ENCODE measurements around the gene RFTN1. TPM values are rescaled to one million over a fixed set of nuclear protein-coding genes. Genes with fewer than 3 reads are reported as not detected.

RFTN1 gene
- total and polyA plus RNA-seq, 2 experiments from 2014 or later: 3.3 to 7.2 TPM

GRCh38 chr3:16316396-16316795 lies 197.1 kb downstream of the RFTN1 start (continued):
- TF ChIP-seq, protein P1, sequence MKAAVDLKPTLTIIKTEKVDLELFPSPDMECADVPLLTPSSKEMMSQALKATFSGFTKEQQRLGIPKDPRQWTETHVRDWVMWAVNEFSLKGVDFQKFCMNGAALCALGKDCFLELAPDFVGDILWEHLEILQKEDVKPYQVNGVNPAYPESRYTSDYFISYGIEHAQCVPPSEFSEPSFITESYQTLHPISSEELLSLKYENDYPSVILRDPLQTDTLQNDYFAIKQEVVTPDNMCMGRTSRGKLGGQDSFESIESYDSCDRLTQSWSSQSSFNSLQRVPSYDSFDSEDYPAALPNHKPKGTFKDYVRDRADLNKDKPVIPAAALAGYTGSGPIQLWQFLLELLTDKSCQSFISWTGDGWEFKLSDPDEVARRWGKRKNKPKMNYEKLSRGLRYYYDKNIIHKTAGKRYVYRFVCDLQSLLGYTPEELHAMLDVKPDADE (IDR thresholded peaks at IDR 0.05): no peak

DNA sequence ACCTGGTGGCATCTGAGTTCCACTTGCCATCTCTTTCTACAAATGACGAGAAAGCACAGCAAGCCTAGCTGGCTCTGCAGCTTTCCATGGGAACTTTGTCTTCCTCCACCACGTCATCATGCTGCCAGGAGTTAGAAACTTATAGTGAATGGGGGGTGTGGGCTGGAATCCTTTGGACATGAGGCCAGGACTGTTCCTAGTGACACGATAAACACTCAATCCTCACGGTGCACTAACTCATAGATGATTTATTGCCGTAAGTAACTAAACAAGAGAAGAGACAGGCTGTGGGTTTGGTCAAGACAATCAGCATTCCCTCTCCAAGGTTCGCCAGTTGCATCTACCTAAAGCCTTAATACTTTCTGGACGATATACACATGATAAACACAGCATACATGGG lies 197.9 kb downstream of the RFTN1 start:
- H3K27ac Mint-ChIP-seq: no peak overlapping the region
- no peak overlapping the region for H3K4me3 Mint-ChIP-seq
- peaks cover 13% of the 10 kb centered on the region; the same call in 2 of the 3 replicates for H3K4me1 Mint-ChIP-seq
- no peak for TF ChIP-seq EZH2phosphoT487 (IDR thresholded peaks at IDR 0.05; ENCODE audit: unreplicated experiment)
- no peak for TF ChIP-seq ZNF331 (CRISPR knock-in tag; IDR thresholded peaks at IDR 0.05; ENCODE audit: low read depth)
- no peak for TF ChIP-seq CREB1 (CRISPR knock-in tag; IDR thresholded peaks at IDR 0.05; ENCODE audit: low read depth)
- no peak for TF ChIP-seq REST (IDR thresholded peaks at IDR 0.05; ENCODE audit: unreplicated experiment)
- ATAC-seq (no peak), DNase-seq (ENCODE audit: low spot score) (no peak)
- H3K27me3 ChIP-seq (ENCODE audit: insufficient read depth): no peaks in the 10 kb centered on the region
- no peaks in the 10 kb centered on the region for H3K9me2 ChIP-seq (ENCODE audit: insufficient read depth)
- H3F3A ChIP-seq (replicated peaks; ENCODE audit: low read depth): no peaks in the 10 kb centered on the region; the same call in 1 of the 2 replicates
- H3K36me3 ChIP-seq (ENCODE audit: insufficient read depth): no peaks in the 10 kb centered on the region
- no peak overlapping the region for H2AFZ ChIP-seq
- no peak overlapping the region for H3K4me3 ChIP-seq
- peaks cover 9% of the 10 kb centered on the region for H3K36me3 Mint-ChIP-seq (ENCODE audit: low read depth)
- H3K4me1 ChIP-seq (ENCODE audit: insufficient read depth): peaks cover 5% of the 10 kb centered on the region; the same call in 1 of the 2 replicates
- no peak overlapping the region for H3K4me2 ChIP-seq
- no peaks in the 10 kb centered on the region; the same call in 1 of the 2 replicates for H4K20me1 ChIP-seq (replicated peaks; ENCODE audit: insufficient read depth)
- H3K9me3 Mint-ChIP-seq: no peaks in the 10 kb centered on the region
- peaks cover 2% of the 10 kb centered on the region for H3K27me3 Mint-ChIP-seq (ENCODE audit: insufficient read depth, low read depth, poor library complexity)
- no peaks in the 10 kb centered on the region for H3K79me2 ChIP-seq (replicated peaks; ENCODE audit: insufficient read depth)
- H3K27ac ChIP-seq (ENCODE audit: low read depth): no peak overlapping the region

GRCh38 chr3:16313886-16314645 lies 199.4 kb downstream of the RFTN1 start:
- H3K27ac ChIP-seq (ENCODE audit: low read depth): no peak overlapping the region
- Mint-ChIP-seq H3K27me3 (ENCODE audit: insufficient read depth, low read depth, poor library complexity) (peaks cover 2% of the 10 kb centered on the region), H3K4me3 (no peak overlapping the region), H3K36me3 (ENCODE audit: low read depth) (no peaks in the 10 kb centered on the region; the same call in 2 of the 3 replicates), H3K4me1 (peaks cover 15% of the 10 kb centered on the region; the same call in 2 of the 3 replicates), H3K27ac (no peak overlapping the region), H3K9me3 (no peaks in the 10 kb centered on the region)
- no peaks in the 10 kb centered on the region for H3K36me3 ChIP-seq (ENCODE audit: insufficient read depth)
- no peak overlapping the region for H3K4me2 ChIP-seq
- H3K4me1 ChIP-seq (ENCODE audit: insufficient read depth): peaks cover 5% of the 10 kb centered on the region; the same call in 1 of the 2 replicates
- H3K27me3 ChIP-seq (ENCODE audit: insufficient read depth): no peaks in the 10 kb centered on the region
- no peak overlapping the region for H3K4me3 ChIP-seq
- no peak for DNase-seq (ENCODE audit: low spot score)
- no peaks in the 10 kb centered on the region; the same call in 1 of the 2 replicates for H3F3A ChIP-seq (replicated peaks; ENCODE audit: low read depth)
- H2AFZ ChIP-seq: no peak overlapping the region
- no peaks in the 10 kb centered on the region for H3K79me2 ChIP-seq (replicated peaks; ENCODE audit: insufficient read depth)
- no peaks in the 10 kb centered on the region for H3K9me2 ChIP-seq (ENCODE audit: insufficient read depth)
- H4K20me1 ChIP-seq (replicated peaks; ENCODE audit: insufficient read depth): no peaks in the 10 kb centered on the region; the same call in 1 of the 2 replicates
- ATAC-seq: no peak
- TF ChIP-seq ZNF114 (CRISPR knock-in tag; IDR thresholded peaks at IDR 0.05) (no peak), EZH2phosphoT487 (IDR thresholded peaks at IDR 0.05; ENCODE audit: unreplicated experiment) (no peak)
- TF ChIP-seq, protein P2, sequence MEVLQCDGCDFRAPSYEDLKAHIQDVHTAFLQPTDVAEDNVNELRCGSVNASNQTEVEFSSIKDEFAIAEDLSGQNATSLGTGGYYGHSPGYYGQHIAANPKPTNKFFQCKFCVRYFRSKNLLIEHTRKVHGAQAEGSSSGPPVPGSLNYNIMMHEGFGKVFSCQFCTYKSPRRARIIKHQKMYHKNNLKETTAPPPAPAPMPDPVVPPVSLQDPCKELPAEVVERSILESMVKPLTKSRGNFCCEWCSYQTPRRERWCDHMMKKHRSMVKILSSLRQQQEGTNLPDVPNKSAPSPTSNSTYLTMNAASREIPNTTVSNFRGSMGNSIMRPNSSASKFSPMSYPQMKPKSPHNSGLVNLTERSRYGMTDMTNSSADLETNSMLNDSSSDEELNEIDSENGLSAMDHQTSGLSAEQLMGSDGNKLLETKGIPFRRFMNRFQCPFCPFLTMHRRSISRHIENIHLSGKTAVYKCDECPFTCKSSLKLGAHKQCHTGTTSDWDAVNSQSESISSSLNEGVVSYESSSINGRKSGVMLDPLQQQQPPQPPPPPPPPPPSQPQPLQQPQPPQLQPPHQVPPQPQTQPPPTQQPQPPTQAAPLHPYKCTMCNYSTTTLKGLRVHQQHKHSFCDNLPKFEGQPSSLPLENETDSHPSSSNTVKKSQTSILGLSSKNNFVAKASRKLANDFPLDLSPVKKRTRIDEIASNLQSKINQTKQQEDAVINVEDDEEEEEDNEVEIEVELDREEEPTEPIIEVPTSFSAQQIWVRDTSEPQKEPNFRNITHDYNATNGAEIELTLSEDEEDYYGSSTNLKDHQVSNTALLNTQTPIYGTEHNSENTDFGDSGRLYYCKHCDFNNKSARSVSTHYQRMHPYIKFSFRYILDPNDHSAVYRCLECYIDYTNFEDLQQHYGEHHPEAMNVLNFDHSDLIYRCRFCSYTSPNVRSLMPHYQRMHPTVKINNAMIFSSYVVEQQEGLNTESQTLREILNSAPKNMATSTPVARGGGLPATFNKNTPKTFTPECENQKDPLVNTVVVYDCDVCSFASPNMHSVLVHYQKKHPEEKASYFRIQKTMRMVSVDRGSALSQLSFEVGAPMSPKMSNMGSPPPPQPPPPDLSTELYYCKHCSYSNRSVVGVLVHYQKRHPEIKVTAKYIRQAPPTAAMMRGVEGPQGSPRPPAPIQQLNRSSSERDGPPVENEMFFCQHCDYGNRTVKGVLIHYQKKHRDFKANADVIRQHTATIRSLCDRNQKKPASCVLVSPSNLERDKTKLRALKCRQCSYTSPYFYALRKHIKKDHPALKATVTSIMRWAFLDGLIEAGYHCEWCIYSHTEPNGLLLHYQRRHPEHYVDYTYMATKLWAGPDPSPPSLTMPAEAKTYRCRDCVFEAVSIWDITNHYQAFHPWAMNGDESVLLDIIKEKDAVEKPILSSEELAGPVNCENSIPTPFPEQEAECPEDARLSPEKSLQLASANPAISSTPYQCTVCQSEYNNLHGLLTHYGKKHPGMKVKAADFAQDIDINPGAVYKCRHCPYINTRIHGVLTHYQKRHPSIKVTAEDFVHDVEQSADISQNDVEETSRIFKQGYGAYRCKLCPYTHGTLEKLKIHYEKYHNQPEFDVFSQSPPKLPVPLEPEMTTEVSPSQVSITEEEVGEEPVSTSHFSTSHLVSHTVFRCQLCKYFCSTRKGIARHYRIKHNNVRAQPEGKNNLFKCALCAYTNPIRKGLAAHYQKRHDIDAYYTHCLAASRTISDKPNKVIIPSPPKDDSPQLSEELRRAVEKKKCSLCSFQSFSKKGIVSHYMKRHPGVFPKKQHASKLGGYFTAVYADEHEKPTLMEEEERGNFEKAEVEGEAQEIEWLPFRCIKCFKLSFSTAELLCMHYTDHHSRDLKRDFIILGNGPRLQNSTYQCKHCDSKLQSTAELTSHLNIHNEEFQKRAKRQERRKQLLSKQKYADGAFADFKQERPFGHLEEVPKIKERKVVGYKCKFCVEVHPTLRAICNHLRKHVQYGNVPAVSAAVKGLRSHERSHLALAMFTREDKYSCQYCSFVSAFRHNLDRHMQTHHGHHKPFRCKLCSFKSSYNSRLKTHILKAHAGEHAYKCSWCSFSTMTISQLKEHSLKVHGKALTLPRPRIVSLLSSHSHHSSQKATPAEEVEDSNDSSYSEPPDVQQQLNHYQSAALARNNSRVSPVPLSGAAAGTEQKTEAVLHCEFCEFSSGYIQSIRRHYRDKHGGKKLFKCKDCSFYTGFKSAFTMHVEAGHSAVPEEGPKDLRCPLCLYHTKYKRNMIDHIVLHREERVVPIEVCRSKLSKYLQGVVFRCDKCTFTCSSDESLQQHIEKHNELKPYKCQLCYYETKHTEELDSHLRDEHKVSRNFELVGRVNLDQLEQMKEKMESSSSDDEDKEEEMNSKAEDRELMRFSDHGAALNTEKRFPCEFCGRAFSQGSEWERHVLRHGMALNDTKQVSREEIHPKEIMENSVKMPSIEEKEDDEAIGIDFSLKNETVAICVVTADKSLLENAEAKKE (CRISPR knock-in tag; IDR thresholded peaks at IDR 0.05): no peak

Data from GM23338 (cell line).